AG04449 (cell line): ENCODE data around the gene CDON.

Experiments used
- CTCF ChIA-PET: fragments of 350-600 bp; formaldehyde crosslinking; extraction: SDS; loops from one replicate; lab custom pipeline; 2021; ENCODE audit warnings: antibody characterized with exemption; lab: Yijun Ruan, JAX
- POLR2A ChIA-PET: fragments of 400-600, 350-600 bp; formaldehyde crosslinking; extraction: SDS; loops from one replicate; lab custom pipeline; 2020; ENCODE audit warnings: antibody characterized with exemption, inconsistent platforms; lab: Yijun Ruan, JAX
- DNase-seq: peaks from one replicate; pipeline ENCODE4 v3.0.0-alpha.2; 2010; ENCODE audit warnings: low read depth, low spot score
- H3K4me3 ChIP-seq: 2 replicates; pipeline ENCODE4 v1.5.1; 2011; ENCODE audit warnings: low read depth, mild to moderate bottlenecking, control low read depth, low read length
- TF ChIP-seq, protein P1 (sequence below): IDR thresholded peaks from one replicate; pipeline ENCODE4 v1.5.1; 2011; ENCODE audit warnings: mild to moderate bottlenecking, moderate library complexity, low read length, control low read depth, inconsistent platforms; ENCODE audit not compliant: insufficient read depth; ENCODE audit errors: missing control alignments

Gene CDON

GRCh38 chr11:126086248-126086647 is 23.6 kb upstream of the CDON start:
- no peak overlapping the region for H3K4me3 ChIP-seq
- CTCF ChIA-PET: no interaction called here
- POLR2A ChIA-PET: no interaction called here
- TF ChIP-seq, protein P1, sequence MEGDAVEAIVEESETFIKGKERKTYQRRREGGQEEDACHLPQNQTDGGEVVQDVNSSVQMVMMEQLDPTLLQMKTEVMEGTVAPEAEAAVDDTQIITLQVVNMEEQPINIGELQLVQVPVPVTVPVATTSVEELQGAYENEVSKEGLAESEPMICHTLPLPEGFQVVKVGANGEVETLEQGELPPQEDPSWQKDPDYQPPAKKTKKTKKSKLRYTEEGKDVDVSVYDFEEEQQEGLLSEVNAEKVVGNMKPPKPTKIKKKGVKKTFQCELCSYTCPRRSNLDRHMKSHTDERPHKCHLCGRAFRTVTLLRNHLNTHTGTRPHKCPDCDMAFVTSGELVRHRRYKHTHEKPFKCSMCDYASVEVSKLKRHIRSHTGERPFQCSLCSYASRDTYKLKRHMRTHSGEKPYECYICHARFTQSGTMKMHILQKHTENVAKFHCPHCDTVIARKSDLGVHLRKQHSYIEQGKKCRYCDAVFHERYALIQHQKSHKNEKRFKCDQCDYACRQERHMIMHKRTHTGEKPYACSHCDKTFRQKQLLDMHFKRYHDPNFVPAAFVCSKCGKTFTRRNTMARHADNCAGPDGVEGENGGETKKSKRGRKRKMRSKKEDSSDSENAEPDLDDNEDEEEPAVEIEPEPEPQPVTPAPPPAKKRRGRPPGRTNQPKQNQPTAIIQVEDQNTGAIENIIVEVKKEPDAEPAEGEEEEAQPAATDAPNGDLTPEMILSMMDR: no peak
- no peak for DNase-seq

GRCh38 chr11:126084608-126084912 is 21.9 kb upstream of the CDON start:
- no peak overlapping the region for H3K4me3 ChIP-seq
- POLR2A ChIA-PET: no interaction called here
- TF ChIP-seq, protein P1: no peak
- DNase-seq: no peak
- CTCF ChIA-PET: interaction anchor here (1.1 kb wide), 1 partner anchor 109 kb away, joined by 4 read pairs; no protein-coding TSS in a partner anchor

DNA sequence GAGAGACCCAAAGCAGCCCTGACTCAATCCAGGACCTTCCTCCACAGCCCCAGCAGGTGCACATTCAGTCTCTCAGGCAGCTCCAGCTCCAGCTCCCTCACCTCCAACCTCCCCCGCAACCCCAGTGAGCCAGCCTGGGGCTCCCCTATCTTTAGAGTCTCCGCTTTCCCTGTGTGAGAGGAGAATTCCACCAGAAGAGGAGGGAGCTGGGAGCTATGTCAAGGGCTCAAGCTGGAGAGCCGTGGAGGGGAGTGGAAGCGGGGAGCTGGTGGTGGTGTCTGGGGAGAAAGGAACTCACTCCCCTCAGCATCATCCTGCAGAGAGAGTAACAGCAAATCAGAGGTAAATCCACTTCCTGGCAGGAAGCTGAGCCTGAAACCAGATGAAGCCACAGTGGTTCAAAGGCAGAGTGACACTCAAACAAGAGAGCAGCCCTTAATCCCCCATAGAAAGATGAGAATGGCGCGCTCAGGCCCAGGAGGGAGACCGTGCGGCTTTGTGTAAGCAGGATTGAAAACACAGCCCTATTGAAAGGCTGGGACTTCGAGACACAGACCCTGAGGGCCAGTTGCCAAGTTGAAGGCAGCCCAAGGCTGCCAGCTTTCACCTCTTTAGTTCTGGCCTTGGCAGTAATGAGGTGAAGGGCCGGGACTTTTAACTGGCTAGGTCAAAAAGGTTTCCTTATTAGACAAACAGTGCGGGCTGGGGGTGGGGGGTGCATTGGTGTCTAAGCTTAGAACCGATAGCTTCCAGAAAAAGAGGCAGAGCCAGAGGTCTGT is 21.4 kb upstream of the CDON start:
- no peak overlapping the region for H3K4me3 ChIP-seq
- ChIA-PET POLR2A (no interaction called here), CTCF (interaction anchor here (1.1 kb wide), 2 partner anchors 22 to 110 kb away, joined by 3 to 4 read pairs; no protein-coding TSS in a partner anchor)
- TF ChIP-seq, protein P1: no peak
- no peak for DNase-seq

DNA sequence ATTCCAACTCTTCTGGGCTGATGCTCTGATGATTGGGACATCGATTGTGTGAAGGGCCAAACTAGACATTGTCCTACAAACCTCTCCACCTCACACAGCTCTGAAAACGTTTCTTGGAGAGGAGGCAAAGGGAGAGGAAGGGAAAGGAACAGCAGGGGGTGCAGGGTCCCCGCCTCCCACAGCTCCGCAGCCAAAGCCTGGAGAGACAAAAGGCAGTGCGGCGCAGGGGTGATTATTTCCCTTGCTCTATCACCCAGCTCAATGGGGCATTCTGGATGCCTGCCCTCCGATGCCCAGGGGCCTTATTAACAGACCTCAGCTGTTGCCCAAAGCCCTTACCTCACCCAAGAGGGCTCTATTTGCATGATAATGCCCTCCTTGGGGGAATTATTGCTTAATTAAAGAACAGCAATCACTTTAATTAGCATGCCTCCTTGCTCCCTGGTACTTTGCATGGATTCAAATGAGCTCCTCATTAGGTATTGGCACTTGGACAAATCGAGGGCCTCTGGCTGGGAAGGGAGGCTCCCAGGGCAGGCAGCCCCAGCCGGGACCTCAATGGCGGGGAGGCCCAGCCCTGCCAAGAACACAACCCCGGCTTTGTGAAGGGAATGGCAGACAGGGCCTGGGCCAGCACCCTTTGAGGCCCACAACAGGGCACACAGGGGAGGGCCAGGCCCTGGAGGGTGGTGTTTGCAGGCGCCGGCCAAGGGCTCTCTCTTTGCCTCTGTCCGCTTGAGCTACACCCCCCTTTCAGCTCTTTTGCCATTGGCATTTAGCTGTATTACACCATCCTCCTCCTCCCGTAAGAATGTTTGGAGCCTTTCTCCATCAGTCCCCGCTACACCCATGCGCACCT is 19.8 kb upstream of the CDON start:
- TF ChIP-seq, protein P1: no peak
- ChIA-PET POLR2A (no interaction called here), CTCF (interaction anchor here (1.1 kb wide), 1 partner anchor 21 kb away, joined by 3 read pairs; no protein-coding TSS in a partner anchor)
- DNase-seq: no peak
- H3K4me3 ChIP-seq: no peak overlapping the region

DNA sequence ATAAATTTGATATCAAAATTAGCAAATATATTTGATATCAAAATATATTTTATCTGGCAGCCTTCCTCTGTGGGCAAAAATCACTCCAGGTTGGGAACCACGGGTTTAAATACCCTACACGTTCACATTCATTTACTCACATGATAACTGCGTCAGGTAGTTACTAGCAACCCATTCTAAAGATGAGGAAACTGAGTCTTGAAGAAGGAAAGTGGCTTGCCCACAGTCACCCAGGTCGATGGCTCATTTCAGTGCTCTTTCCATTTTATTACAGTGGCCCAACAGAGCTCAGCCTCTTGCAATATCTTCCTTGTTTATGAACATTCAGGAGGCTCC is 19.2 kb upstream of the CDON start:
- CTCF ChIA-PET: no interaction called here
- TF ChIP-seq, protein P1: no peak
- POLR2A ChIA-PET: no interaction called here
- no peak for DNase-seq
- H3K4me3 ChIP-seq: no peak overlapping the region
